IMR-90 (cell line): Measurements from ENCODE around the gene CGB5.
A peak's percentile ranks its signal among the peaks of the same experiment; 100 is the strongest.
"Not testable (repeated sequence)": the region's sequence is repeated elsewhere in the genome, so short reads cannot be mapped to it uniquely, and the experiment has no call there.

Source experiments
- BHLHE40 ChIP-seq: fragments of 150-350 bp; IDR thresholded peaks from 2 replicates; pipeline ENCODE4 v1.6.1; 2016; ENCODE audit warnings: mild to moderate bottlenecking, low read depth, low read length
- CEBPB ChIP-seq: IDR thresholded peaks from 2 replicates; pipeline ENCODE4 v1.6.1; 2012; ENCODE audit warnings: low read depth, low read length, improper control_type of control experiment
- CTCF ChIP-seq: conservative IDR thresholded peaks from 2 replicates; pipeline ENCODE4 v1.5.1; 2012; ENCODE audit warnings: mild to moderate bottlenecking, low read depth, low read length, improper control_type of control experiment
- FOS ChIP-seq: fragments of 150-350 bp; IDR thresholded peaks from 2 replicates; pipeline ENCODE4 v1.6.1; 2016; ENCODE audit warnings: low read depth, low read length
- MAFK ChIP-seq: IDR thresholded peaks from 2 replicates; pipeline ENCODE4 v1.6.1; 2012; ENCODE audit warnings: low read depth, low read length, improper control_type of control experiment
- MAZ ChIP-seq: IDR thresholded peaks from 2 replicates; pipeline ENCODE4 v1.6.1; 2012; ENCODE audit warnings: low read depth, mild to moderate bottlenecking, low read length, improper control_type of control experiment, moderate library complexity, borderline replicate concordance
- MXI1 ChIP-seq: IDR thresholded peaks from 2 replicates; pipeline ENCODE4 v1.6.1; 2012; ENCODE audit warnings: low read depth, mild to moderate bottlenecking, low read length, moderate library complexity, borderline replicate concordance
- POLR2A ChIP-seq: IDR thresholded peaks from 2 replicates; pipeline ENCODE4 v1.6.1; 2012; ENCODE audit warnings: mild to moderate bottlenecking, low read depth, low read length
- RAD21 ChIP-seq: IDR thresholded peaks from 2 replicates; pipeline ENCODE4 v1.6.1; 2012; ENCODE audit warnings: low read length, improper control_type of control experiment
- RCOR1 ChIP-seq: IDR thresholded peaks from 2 replicates; pipeline ENCODE4 v1.6.1; 2012; ENCODE audit warnings: mild to moderate bottlenecking, low read length, improper control_type of control experiment; ENCODE audit not compliant: insufficient replicate concordance
- RFX5 ChIP-seq: IDR thresholded peaks from 2 replicates; pipeline ENCODE4 v1.8.0; 2012; ENCODE audit warnings: low read depth, mild to moderate bottlenecking, low read length, moderate library complexity
- SMC3 ChIP-seq: fragments of 150-350 bp; IDR thresholded peaks from 2 replicates; pipeline ENCODE4 v1.6.1; 2016; ENCODE audit warnings: low read depth, mild to moderate bottlenecking, antibody characterized with exemption, low read length, moderate library complexity
- TF ChIP-seq, protein P1 (sequence below): fragments of 150-350 bp; IDR thresholded peaks from 2 replicates; pipeline ENCODE4 v1.6.1; 2017; ENCODE audit warnings: mild to moderate bottlenecking, antibody characterized with exemption, low read length, low read depth

GRCh38 chr19:49029749-49030148 is 13.9 kb upstream of the CGB5 start:
- TF ChIP-seq SMC3, CTCF, MAZ, RAD21, MAFK, POLR2A, MXI1, CEBPB, RCOR1, BHLHE40, RFX5: not testable (repeated sequence)
- TF ChIP-seq, protein P1, sequence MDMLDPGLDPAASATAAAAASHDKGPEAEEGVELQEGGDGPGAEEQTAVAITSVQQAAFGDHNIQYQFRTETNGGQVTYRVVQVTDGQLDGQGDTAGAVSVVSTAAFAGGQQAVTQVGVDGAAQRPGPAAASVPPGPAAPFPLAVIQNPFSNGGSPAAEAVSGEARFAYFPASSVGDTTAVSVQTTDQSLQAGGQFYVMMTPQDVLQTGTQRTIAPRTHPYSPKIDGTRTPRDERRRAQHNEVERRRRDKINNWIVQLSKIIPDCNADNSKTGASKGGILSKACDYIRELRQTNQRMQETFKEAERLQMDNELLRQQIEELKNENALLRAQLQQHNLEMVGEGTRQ: not testable (repeated sequence)
- peak; percentile 45; the same call in 1 of the 2 replicates for TF ChIP-seq FOS
